HG02852 (cell line): ENCODE measurements around the gene CCDC187.

Source experiments
- ATAC-seq: cut with Tn5 transposase; IDR thresholded peaks from one replicate; pipeline ENCODE4 v1.9.1; 2021; ENCODE audit warnings: mild to moderate bottlenecking, moderate library complexity; ENCODE audit not compliant: unreplicated experiment

Gene CCDC187

GRCh38 chr9:136212345-136212950 is 91.4 kb downstream of the CCDC187 start:
- no peak for ATAC-seq

- no peak for ATAC-seq
Observed at GRCh38 chr9:136211441-136212344, 92.2 kb downstream of the CCDC187 start.

GRCh38 chr9:136211006-136211405 is 92.9 kb downstream of the CCDC187 start:
- ATAC-seq, result no peak

- ATAC-seq, result no peak
Observed at GRCh38 chr9:136210276-136210675, 93.6 kb downstream of the CCDC187 start.

- ATAC-seq, result no peak
Observed at GRCh38 chr9:136209786-136210185, 94.1 kb downstream of the CCDC187 start.

- ATAC-seq, result no peak
Observed at GRCh38 chr9:136209232-136209631, 94.7 kb downstream of the CCDC187 start.

GRCh38 chr9:136208675-136209074 is 95.2 kb downstream of the CCDC187 start:
- ATAC-seq, result no peak

- no peak for ATAC-seq
Observed at GRCh38 chr9:136207616-136208015, 96.3 kb downstream of the CCDC187 start.

GRCh38 chr9:136206602-136207275 is 97.2 kb downstream of the CCDC187 start:
- no peak for ATAC-seq

- ATAC-seq, result no peak
Observed at GRCh38 chr9:136205707-136205992, 98.2 kb downstream of the CCDC187 start.

GRCh38 chr9:136204838-136205706 is 98.8 kb downstream of the CCDC187 start, which contains the start of gene LHX3:
Gene LHX3, minus strand, starts transcription at chr9:136205128. Its CDS starts 116 bp downstream, at chr9:136205012.
- ATAC-seq, result no peak

- no peak for ATAC-seq
Observed at GRCh38 chr9:136204145-136204805, 99.6 kb downstream of the CCDC187 start.

- no peak for ATAC-seq
Observed at GRCh38 chr9:136203408-136204144, 100.3 kb downstream of the CCDC187 start.

- ATAC-seq, result no peak
Observed at GRCh38 chr9:136202454-136203407, 101.2 kb downstream of the CCDC187 start.

GRCh38 chr9:136201609-136202453 is 102.1 kb downstream of the CCDC187 start:
- ATAC-seq, result no peak

GRCh38 chr9:136201174-136201573 is 102.7 kb downstream of the CCDC187 start:
- no peak for ATAC-seq

GRCh38 chr9:136200424-136200823 is 103.5 kb downstream of the CCDC187 start:
- no peak for ATAC-seq
